ENCODE measurements around the gene MARCKSL1. TPM values are rescaled to one million over a fixed set of nuclear protein-coding genes. Genes with fewer than 3 reads are reported as not detected.

Gene MARCKSL1
- total RNA-seq, 1 donor from 2014 or later: 132 TPM

GRCh38 chr1:32345289-32345827 is 9.3 kb upstream of the MARCKSL1 start:
- ATAC-seq (ENCODE audit: low read depth): no peak
- no peak for DNase-seq
- no peaks in the 10 kb centered on the region for H3K36me3 Mint-ChIP-seq (ENCODE audit: low read depth)
- no peak for TF ChIP-seq CTCF (IDR thresholded peaks at IDR 0.05)
- no peaks in the 10 kb centered on the region for H3K27me3 Mint-ChIP-seq
- POLR2A ChIA-PET: interaction anchor here (2.0 kb wide), 1 partner anchor 9 kb away, joined by 12 read pairs; the partner anchor contains the start of gene MARCKSL1
- H3K27ac Mint-ChIP-seq: no peak overlapping the region
- CTCF ChIA-PET: no interaction called here
- H3K4me1 Mint-ChIP-seq: peaks cover 18% of the 10 kb centered on the region
- intact Hi-C loops (cut with micrococcal nuclease): no loop called here
- no peaks in the 10 kb centered on the region for H3K9me3 Mint-ChIP-seq
- H3K4me3 Mint-ChIP-seq: no peak overlapping the region

GRCh38 chr1:32342704-32343103 is 6.7 kb upstream of the MARCKSL1 start:
- Mint-ChIP-seq H3K36me3 (ENCODE audit: low read depth) (no peaks in the 10 kb centered on the region), H3K9me3 (no peaks in the 10 kb centered on the region), H3K4me1 (peaks cover 36% of the 10 kb centered on the region), H3K27me3 (no peaks in the 10 kb centered on the region), H3K4me3 (no peak overlapping the region), H3K27ac (no peak overlapping the region)
- DNase-seq (no peak), ATAC-seq (ENCODE audit: low read depth) (no peak)
- POLR2A ChIA-PET: interaction anchor here (1.6 kb wide), 1 partner anchor 17 kb away, joined by 7 read pairs; no protein-coding TSS in a partner anchor
- intact Hi-C loops (cut with micrococcal nuclease): no loop called here
- no peak for TF ChIP-seq CTCF (IDR thresholded peaks at IDR 0.05)
- CTCF ChIA-PET: no interaction called here

GRCh38 chr1:32341971-32342370 is 5.9 kb upstream of the MARCKSL1 start:
- peaks cover 43% of the 10 kb centered on the region for H3K4me1 Mint-ChIP-seq
- no peak overlapping the region for H3K27ac Mint-ChIP-seq
- no peaks in the 10 kb centered on the region for H3K27me3 Mint-ChIP-seq

GRCh38 chr1:32341186-32341757 is 5.2 kb upstream of the MARCKSL1 start:
- no peak for ATAC-seq (ENCODE audit: low read depth)
- H3K27ac Mint-ChIP-seq: no peak overlapping the region
- no peak for DNase-seq
- no peak for TF ChIP-seq CTCF (IDR thresholded peaks at IDR 0.05)
- H3K4me1 Mint-ChIP-seq: peaks cover 49% of the 10 kb centered on the region
- no peaks in the 10 kb centered on the region for H3K36me3 Mint-ChIP-seq (ENCODE audit: low read depth)
- CTCF ChIA-PET: interaction anchor here (1.6 kb wide), 1 partner anchor 91 kb away, joined by 4 read pairs; no protein-coding TSS in a partner anchor
- H3K4me3 Mint-ChIP-seq: no peak overlapping the region
- POLR2A ChIA-PET: interaction anchor here (0.6 to 1.6 kb wide), 4 partner anchors 9 to 219 kb away, joined by 3 to 7 read pairs (median 3); no protein-coding TSS in a partner anchor
- no peaks in the 10 kb centered on the region for H3K27me3 Mint-ChIP-seq
- intact Hi-C loops (cut with micrococcal nuclease): no loop called here
- H3K9me3 Mint-ChIP-seq: no peaks in the 10 kb centered on the region

More at GRCh38 chr1:32341971-32342370, 5.9 kb upstream of the MARCKSL1 start:
- TF ChIP-seq CTCF (IDR thresholded peaks at IDR 0.05): no peak
- intact Hi-C loops (cut with micrococcal nuclease): no loop called here
- ChIA-PET CTCF (interaction anchor here (0.7 to 1.6 kb wide), 2 partner anchors 53 to 92 kb away, joined by 3 to 4 read pairs; no protein-coding TSS in a partner anchor), POLR2A (interaction anchor here (1.0 to 1.6 kb wide), 3 partner anchors 9 to 18 kb away, joined by 3 to 7 read pairs (median 3); no protein-coding TSS in a partner anchor)
- DNase-seq (no peak), ATAC-seq (ENCODE audit: low read depth) (no peak)
- Mint-ChIP-seq H3K9me3 (no peaks in the 10 kb centered on the region), H3K4me3 (no peak overlapping the region), H3K36me3 (ENCODE audit: low read depth) (no peaks in the 10 kb centered on the region)

GRCh38 chr1:32339363-32339978 is 3.4 kb upstream of the MARCKSL1 start:
- Mint-ChIP-seq H3K4me1 (peaks cover 52% of the 10 kb centered on the region), H3K9me3 (no peaks in the 10 kb centered on the region), H3K27ac (peak overlapping the region; percentile 79), H3K27me3 (no peaks in the 10 kb centered on the region), H3K4me3 (peak overlapping the region; percentile 56), H3K36me3 (ENCODE audit: low read depth) (peaks cover 3% of the 10 kb centered on the region)
- TF ChIP-seq CTCF (IDR thresholded peaks at IDR 0.05): no peak
- intact Hi-C loops (cut with micrococcal nuclease): loop anchor here (10.0 kb wide), 1 partner anchor 405 kb away; the partner anchor contains the start of gene PTP4A2
- ChIA-PET CTCF (interaction anchor here (1.0 kb wide), 1 partner anchor 124 kb away, joined by 3 read pairs; no protein-coding TSS in a partner anchor), POLR2A (interaction anchor here (5.8 kb wide), 1 partner anchor 19 kb away, joined by 151 read pairs; no protein-coding TSS in a partner anchor)
- no peak for DNase-seq
- peak; percentile 50 for ATAC-seq (ENCODE audit: low read depth)

Measured in activated B cell treated with CpG ODN at 0.5 μM for 24 hours (primary cell).